Measurements from ENCODE around the gene KAZN.

DNA sequence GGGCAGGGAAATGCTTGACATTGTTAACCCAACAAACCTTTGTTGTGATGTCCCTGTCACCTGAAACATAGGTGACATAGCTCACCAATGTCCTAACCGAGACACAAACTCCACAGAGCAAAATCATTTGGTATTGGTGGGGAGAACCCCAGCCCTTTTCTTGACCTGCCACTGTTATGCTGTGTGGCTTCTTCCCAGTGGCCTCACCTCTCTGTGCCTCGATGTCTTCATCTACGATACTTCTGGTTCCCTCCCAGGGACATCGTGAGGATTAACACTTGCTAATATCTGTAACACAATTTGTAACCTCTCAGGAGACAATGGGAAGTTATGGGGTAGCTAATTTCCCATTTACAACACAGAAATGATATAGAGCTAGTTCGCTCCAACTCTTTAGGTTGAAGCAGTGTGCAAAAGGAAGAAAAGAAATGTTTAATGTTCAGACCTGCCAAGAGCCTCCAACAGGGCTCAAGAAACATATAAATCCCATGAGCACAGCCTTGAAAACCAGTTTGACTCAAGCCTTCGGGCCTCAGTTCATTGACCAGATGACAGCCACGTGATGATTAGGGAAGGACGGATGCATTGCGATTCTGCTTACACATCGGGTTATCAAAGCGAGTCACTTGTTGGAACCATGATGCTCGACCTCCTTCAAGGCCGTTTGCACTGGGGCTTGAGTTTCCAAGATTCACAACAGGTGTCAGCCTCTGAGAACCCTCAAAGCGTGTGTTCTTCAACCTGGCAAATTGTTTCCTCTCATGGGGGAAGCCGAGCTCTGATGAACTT is 517.3 kb downstream of the KAZN start:
- TF ChIP-seq, protein P1, sequence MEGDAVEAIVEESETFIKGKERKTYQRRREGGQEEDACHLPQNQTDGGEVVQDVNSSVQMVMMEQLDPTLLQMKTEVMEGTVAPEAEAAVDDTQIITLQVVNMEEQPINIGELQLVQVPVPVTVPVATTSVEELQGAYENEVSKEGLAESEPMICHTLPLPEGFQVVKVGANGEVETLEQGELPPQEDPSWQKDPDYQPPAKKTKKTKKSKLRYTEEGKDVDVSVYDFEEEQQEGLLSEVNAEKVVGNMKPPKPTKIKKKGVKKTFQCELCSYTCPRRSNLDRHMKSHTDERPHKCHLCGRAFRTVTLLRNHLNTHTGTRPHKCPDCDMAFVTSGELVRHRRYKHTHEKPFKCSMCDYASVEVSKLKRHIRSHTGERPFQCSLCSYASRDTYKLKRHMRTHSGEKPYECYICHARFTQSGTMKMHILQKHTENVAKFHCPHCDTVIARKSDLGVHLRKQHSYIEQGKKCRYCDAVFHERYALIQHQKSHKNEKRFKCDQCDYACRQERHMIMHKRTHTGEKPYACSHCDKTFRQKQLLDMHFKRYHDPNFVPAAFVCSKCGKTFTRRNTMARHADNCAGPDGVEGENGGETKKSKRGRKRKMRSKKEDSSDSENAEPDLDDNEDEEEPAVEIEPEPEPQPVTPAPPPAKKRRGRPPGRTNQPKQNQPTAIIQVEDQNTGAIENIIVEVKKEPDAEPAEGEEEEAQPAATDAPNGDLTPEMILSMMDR (IDR thresholded peaks at IDR 0.05), result no peak
- TF ChIP-seq POLR2A (IDR thresholded peaks at IDR 0.05), result no peak

Measured in body of pancreas (tissue), 4 donors.